ENCODE measurements around the gene ZNRF3. TPM values are rescaled to one million over a fixed set of nuclear protein-coding genes. Genes with fewer than 3 reads are reported as not detected.

ZNRF3 gene
- polyA plus RNA-seq, 1 of the 3 experiments (the other 2 are of a cell fraction), result 4.2 TPM

DNA sequence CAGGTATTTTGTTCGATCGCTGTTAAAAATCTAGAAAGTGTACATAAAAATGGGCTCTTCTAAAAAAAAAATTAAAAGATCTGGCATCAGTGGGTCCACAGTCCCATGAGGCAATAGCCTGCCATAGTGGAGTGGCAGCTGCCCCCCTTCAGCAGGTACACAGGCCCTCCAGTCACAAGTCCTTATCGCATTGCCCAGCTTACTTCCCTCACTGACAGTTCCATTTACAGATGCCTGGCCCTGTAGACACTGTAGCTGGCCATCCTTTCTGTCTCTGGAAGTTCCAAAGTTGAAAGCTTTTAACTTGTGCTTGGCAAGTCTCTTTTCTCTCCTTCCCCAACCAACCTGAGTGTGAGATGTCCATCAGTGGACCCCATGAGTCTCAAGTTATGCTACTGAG, 11.4 kb downstream of the ZNRF3 start:
- Histone ChIP-seq H3K9me3 (no peaks in the 10 kb centered on the region), H3K4me2 (no peak overlapping the region), H3K27ac (ENCODE audit: low read depth in 2 of 2, low read length in 1 of 2) (no peak overlapping the region), H4K20me1 (ENCODE audit: insufficient read depth) (peaks cover 23% of the 10 kb centered on the region), H3F3A (replicated peaks; ENCODE audit: insufficient read depth) (no peaks in the 10 kb centered on the region), H2AFZ (ENCODE audit: low read depth) (no peak overlapping the region), H3K9me2 (no peaks in the 10 kb centered on the region), H3K4me3 (ENCODE audit: low read depth in 2 of 2, low read length in 1 of 2) (no peak overlapping the region), H3K79me2 (ENCODE audit: insufficient read depth) (peaks cover 67% of the 10 kb centered on the region), H3K36me3 (replicated peaks in 1 of 2; ENCODE audit: control insufficient read depth in 1 of 2, insufficient read depth in 2 of 2, low read length in 1 of 2) (no peaks in the 10 kb centered on the region), H3K27me3 (ENCODE audit: insufficient read depth) (no peaks in the 10 kb centered on the region), H3K9ac (no peak overlapping the region), H3K4me1 (ENCODE audit: control insufficient read depth in 1 of 2, insufficient read depth in 2 of 2, low read depth in 1 of 2, low read length in 1 of 2) (peaks cover 0 to 13% of the 10 kb centered on the region in 2 experiments; a peak in 2 of 4 replicates)
- POLR2A ChIA-PET, result no interaction called here
- CTCF ChIA-PET, result interaction anchor here (1.9 kb wide), 1 partner anchor 146 kb away, joined by 5 read pairs; no protein-coding TSS in a partner anchor
- WGBS (ENCODE audit: low lambda C conversion rate), result 75% methylated on average over 3 of the region's 3 CpGs
- TF ChIP-seq YY1 (IDR thresholded peaks at IDR 0.05; ENCODE audit: low read depth), result no peak
- TF ChIP-seq GABPA (IDR thresholded peaks at IDR 0.05; ENCODE audit: low read depth), result no peak
- no peak for TF ChIP-seq TAF1 (IDR thresholded peaks at IDR 0.05; ENCODE audit: borderline replicate concordance, low read depth, low read length)
- TF ChIP-seq CHD2 (IDR thresholded peaks at IDR 0.05; ENCODE audit: low read length, partially characterized antibody), result no peak
- TF ChIP-seq GATA2 (CRISPR knock-in tag; IDR thresholded peaks at IDR 0.05), result no peak
- TF ChIP-seq, protein P1, sequence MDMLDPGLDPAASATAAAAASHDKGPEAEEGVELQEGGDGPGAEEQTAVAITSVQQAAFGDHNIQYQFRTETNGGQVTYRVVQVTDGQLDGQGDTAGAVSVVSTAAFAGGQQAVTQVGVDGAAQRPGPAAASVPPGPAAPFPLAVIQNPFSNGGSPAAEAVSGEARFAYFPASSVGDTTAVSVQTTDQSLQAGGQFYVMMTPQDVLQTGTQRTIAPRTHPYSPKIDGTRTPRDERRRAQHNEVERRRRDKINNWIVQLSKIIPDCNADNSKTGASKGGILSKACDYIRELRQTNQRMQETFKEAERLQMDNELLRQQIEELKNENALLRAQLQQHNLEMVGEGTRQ (IDR thresholded peaks at IDR 0.05; ENCODE audit: borderline replicate concordance, low read depth, low read length), result no peak
- no peak for TF ChIP-seq NFIC (IDR thresholded peaks at IDR 0.05; ENCODE audit: borderline replicate concordance)
- TF ChIP-seq JUND (IDR thresholded peaks at IDR 0.05), result no peak
- TF ChIP-seq, protein P2, sequence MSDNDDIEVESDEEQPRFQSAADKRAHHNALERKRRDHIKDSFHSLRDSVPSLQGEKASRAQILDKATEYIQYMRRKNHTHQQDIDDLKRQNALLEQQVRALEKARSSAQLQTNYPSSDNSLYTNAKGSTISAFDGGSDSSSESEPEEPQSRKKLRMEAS (IDR thresholded peaks at IDR 0.05; ENCODE audit: low read depth), result no peak
- no peak for TF ChIP-seq EP300 (IDR thresholded peaks at IDR 0.05; ENCODE audit: borderline replicate concordance in 1 of 2, low read depth in 1 of 2, low read length in 1 of 2)
- no peak for TF ChIP-seq FOXJ3 (CRISPR knock-in tag; IDR thresholded peaks at IDR 0.05)
- no peak for TF ChIP-seq MEF2A (IDR thresholded peaks at IDR 0.05; ENCODE audit: borderline replicate concordance, low read depth)
- TF ChIP-seq TCF12 (IDR thresholded peaks at IDR 0.05), result no peak
- TF ChIP-seq TEAD4 (IDR thresholded peaks at IDR 0.05; ENCODE audit: borderline replicate concordance, insufficient read depth), result no peak
- no peak for DNase-seq

DNA sequence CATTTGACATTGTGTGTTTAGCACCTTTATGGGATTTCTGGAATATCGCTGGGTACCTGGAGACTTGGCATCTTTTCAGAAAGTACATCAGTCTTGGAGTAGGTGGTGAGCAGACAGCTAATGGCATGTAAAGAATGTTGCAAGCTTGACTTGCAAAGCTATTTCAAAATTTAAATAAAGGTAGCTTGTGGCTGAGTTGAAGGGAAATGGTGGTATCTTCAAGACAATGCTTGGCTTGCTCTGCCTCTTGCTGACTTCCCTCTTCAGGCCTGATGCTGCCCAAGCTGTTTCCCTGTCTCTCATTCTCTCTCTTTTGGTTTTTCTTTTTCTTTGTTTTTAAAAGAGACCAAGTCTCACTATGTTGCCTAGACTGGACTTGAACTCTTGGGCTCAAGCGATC, 13.2 kb downstream of the ZNRF3 start:
- no peak overlapping the region for H3K4me3 ChIP-seq (ENCODE audit: low read depth in 2 of 2, low read length in 1 of 2)
- no peak overlapping the region for H3K27ac ChIP-seq (ENCODE audit: low read depth in 2 of 2, low read length in 1 of 2)
- ChIA-PET CTCF (interaction anchor here (0.9 to 1.8 kb wide), 2 partner anchors 41 to 149 kb away, joined by 4 to 5 read pairs; no protein-coding TSS in a partner anchor), POLR2A (no interaction called here)
- H3F3A ChIP-seq (replicated peaks; ENCODE audit: insufficient read depth), result no peaks in the 10 kb centered on the region
- no peaks in the 10 kb centered on the region for H3K9me3 ChIP-seq
- 95% methylated on average over 2 of the region's 2 CpGs for WGBS (ENCODE audit: low lambda C conversion rate)
- TF ChIP-seq MEF2A (IDR thresholded peaks at IDR 0.05; ENCODE audit: borderline replicate concordance, low read depth) (no peak), GATA2 (CRISPR knock-in tag; IDR thresholded peaks at IDR 0.05) (no peak), TAF1 (IDR thresholded peaks at IDR 0.05; ENCODE audit: borderline replicate concordance, low read depth, low read length) (no peak), FOXM1 (IDR thresholded peaks at IDR 0.05; ENCODE audit: low read depth) (no peak), EP300 (IDR thresholded peaks at IDR 0.05; ENCODE audit: borderline replicate concordance in 1 of 2, low read depth in 1 of 2, low read length in 1 of 2) (no peak), RCOR1 (IDR thresholded peaks at IDR 0.05; ENCODE audit: low read length) (no peak), RAD21 (IDR thresholded peaks at IDR 0.05; ENCODE audit: low read length) (no peak), TEAD4 (IDR thresholded peaks at IDR 0.05; ENCODE audit: borderline replicate concordance, insufficient read depth) (no peak), GABPA (IDR thresholded peaks at IDR 0.05; ENCODE audit: low read depth) (no peak), RFX5 (IDR thresholded peaks at IDR 0.05; ENCODE audit: low read length) (no peak), NRF1 (IDR thresholded peaks at IDR 0.05; ENCODE audit: low read depth, low read length) (no peak)
- TF ChIP-seq, protein P3, sequence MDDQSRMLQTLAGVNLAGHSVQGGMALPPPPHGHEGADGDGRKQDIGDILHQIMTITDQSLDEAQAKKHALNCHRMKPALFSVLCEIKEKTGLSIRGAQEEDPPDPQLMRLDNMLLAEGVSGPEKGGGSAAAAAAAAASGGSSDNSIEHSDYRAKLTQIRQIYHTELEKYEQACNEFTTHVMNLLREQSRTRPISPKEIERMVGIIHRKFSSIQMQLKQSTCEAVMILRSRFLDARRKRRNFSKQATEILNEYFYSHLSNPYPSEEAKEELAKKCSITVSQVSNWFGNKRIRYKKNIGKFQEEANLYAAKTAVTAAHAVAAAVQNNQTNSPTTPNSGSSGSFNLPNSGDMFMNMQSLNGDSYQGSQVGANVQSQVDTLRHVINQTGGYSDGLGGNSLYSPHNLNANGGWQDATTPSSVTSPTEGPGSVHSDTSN (IDR thresholded peaks at IDR 0.05), result no peak
- TF ChIP-seq, protein P2 (IDR thresholded peaks at IDR 0.05; ENCODE audit: low read depth), result no peak
- peaks cover 0 to 11% of the 10 kb centered on the region in 2 experiments; a peak in 2 of 4 replicates for H3K4me1 ChIP-seq (ENCODE audit: control insufficient read depth in 1 of 2, insufficient read depth in 2 of 2, low read depth in 1 of 2, low read length in 1 of 2)
- peaks cover 59% of the 10 kb centered on the region for H3K79me2 ChIP-seq (ENCODE audit: insufficient read depth)
- no peaks in the 10 kb centered on the region for H3K9me2 ChIP-seq
- H3K4me2 ChIP-seq, result no peak overlapping the region
- H2AFZ ChIP-seq (ENCODE audit: low read depth), result no peak overlapping the region
- H3K36me3 ChIP-seq (replicated peaks in 1 of 2; ENCODE audit: control insufficient read depth in 1 of 2, insufficient read depth in 2 of 2, low read length in 1 of 2), result no peaks in the 10 kb centered on the region
- peaks cover 16% of the 10 kb centered on the region; the same call in 1 of the 2 replicates for H4K20me1 ChIP-seq (ENCODE audit: insufficient read depth)
- no peak for DNase-seq
- H3K9ac ChIP-seq, result no peak overlapping the region
- H3K27me3 ChIP-seq (ENCODE audit: insufficient read depth), result no peaks in the 10 kb centered on the region

All from SK-N-SH (cell line).